ENCODE results near the gene TMEM115. TPM values are rescaled to one million over a fixed set of nuclear protein-coding genes. Genes with fewer than 3 reads are reported as not detected.

TMEM115 gene
- total RNA-seq (2022) = 29.3 and 29.4 TPM in 2 replicates
- percentile 62 among the genes with signal in this experiment for Bru-seq, nascent RNA
- percentile 74 among the genes with signal in this experiment for BruChase-seq, experiment 1, labeled RNA remaining after a 6-hour chase
- BruChase-seq, experiment 2, labeled RNA remaining after a 2-hour chase = percentile 84 among the genes with signal in this experiment
- long read RNA-seq, transcript TMEM115-201 (2 exons, 2,197 nt) = major isoform, 40 of 43 reads
- long read RNA-seq, partial matches to known transcripts = 0 of 43 reads
- long read RNA-seq, other reads (novel, unspliced or antisense) = 3 of 43 reads

DNA sequence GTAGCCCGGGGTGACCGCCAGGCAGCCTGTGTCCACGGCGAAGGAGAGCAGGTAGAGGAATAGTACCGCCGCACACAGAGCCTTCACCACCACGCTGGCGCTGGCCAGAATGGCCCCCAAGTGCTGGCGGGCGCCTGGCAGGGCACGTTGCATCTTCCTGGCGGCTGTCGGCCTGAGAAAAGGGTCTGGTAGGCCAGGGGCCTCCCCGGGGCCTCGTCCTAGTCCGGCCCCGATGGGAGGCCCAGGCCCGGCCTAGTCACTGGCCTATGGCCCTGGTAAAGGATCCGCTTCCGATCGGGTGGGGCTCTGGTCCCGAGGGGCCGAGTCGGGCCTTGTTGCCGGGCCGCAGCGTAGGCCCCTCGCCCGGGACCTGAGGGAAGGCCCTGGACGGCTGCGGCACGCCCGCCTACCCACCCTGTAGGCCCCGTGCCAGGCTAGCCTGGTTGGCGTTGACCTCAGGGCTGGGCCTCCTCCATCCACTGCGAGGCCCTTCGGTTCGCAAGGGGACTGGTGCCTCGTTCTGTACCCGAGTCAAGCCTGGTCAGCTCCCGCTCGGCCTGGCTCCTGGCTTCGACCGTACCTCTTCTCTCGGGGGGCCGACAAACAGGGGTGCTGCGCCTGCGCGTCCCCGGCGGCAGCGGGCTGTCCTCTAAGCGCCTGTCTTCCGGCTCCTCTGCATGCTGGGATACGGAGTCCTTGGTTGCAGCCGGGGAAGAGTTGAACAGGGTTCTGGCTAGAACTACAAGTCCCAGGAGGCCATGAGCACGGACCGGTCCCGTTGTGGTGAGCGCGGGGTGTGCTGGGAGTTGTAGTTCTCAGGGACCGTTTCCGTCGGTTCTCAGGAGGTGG, at the start of gene TMEM115:
TSS of gene TMEM115 (minus strand) at position 611 of the 849 bp plus-strand sequence. CDS start at position 153, 458 bp downstream.
- Mint-ChIP-seq H3K9me3 (ENCODE audit: low read depth, unreplicated experiment) (no peaks in the 10 kb centered on the region), H3K36me3 (ENCODE audit: insufficient read depth, unreplicated experiment) (peaks cover 25% of the 10 kb centered on the region), H3K4me1 (ENCODE audit: low read depth, unreplicated experiment) (peaks cover 10% of the 10 kb centered on the region), H3K4me3 (ENCODE audit: low read depth, unreplicated experiment) (peak within 1 kb of the TSS; percentile 96), H3K27me3 (ENCODE audit: unreplicated experiment) (peaks cover 15% of the 10 kb centered on the region), H3K27ac (ENCODE audit: unreplicated experiment) (peak within 1 kb of the TSS; percentile 92)
- BruUV-seq (replicated peaks) = no TSS peak
- CTCF ChIA-PET = no interaction called here
- intact Hi-C loops (cut with micrococcal nuclease; ENCODE audit: unreplicated experiment) = no loop called here
- peak; percentile 94 for DNase-seq
- no peak for TF ChIP-seq CTCF (IDR thresholded peaks at IDR 0.05; ENCODE audit: unreplicated experiment)

GRCh38 chr3:50408443-50408944, 49.2 kb upstream of the TMEM115 start:
- CTCF ChIA-PET = no interaction called here
- BruUV-seq (replicated peaks) = no TSS peak
- H3K36me3 Mint-ChIP-seq (ENCODE audit: insufficient read depth, unreplicated experiment) = no peaks in the 10 kb centered on the region
- TF ChIP-seq CTCF (IDR thresholded peaks at IDR 0.05; ENCODE audit: unreplicated experiment) = no peak
- no peaks in the 10 kb centered on the region for H3K9me3 Mint-ChIP-seq (ENCODE audit: low read depth, unreplicated experiment)
- H3K27me3 Mint-ChIP-seq (ENCODE audit: unreplicated experiment) = peaks cover 74% of the 10 kb centered on the region
- no peak overlapping the region for H3K4me3 Mint-ChIP-seq (ENCODE audit: low read depth, unreplicated experiment)
- no peak overlapping the region for H3K27ac Mint-ChIP-seq (ENCODE audit: unreplicated experiment)
- intact Hi-C loops (cut with micrococcal nuclease; ENCODE audit: unreplicated experiment) = no loop called here
- H3K4me1 Mint-ChIP-seq (ENCODE audit: low read depth, unreplicated experiment) = peaks cover 5% of the 10 kb centered on the region
- no peak for DNase-seq

GRCh38 chr3:50406487-50406886, 47.2 kb upstream of the TMEM115 start:
- BruUV-seq (replicated peaks) = no TSS peak
- H3K27ac Mint-ChIP-seq (ENCODE audit: unreplicated experiment) = no peak overlapping the region
- no peaks in the 10 kb centered on the region for H3K36me3 Mint-ChIP-seq (ENCODE audit: insufficient read depth, unreplicated experiment)
- H3K27me3 Mint-ChIP-seq (ENCODE audit: unreplicated experiment) = peaks cover 61% of the 10 kb centered on the region
- intact Hi-C loops (cut with micrococcal nuclease; ENCODE audit: unreplicated experiment) = no loop called here
- no peak for DNase-seq
- no peak for TF ChIP-seq CTCF (IDR thresholded peaks at IDR 0.05; ENCODE audit: unreplicated experiment)
- no peak overlapping the region for H3K4me3 Mint-ChIP-seq (ENCODE audit: low read depth, unreplicated experiment)
- H3K9me3 Mint-ChIP-seq (ENCODE audit: low read depth, unreplicated experiment) = no peaks in the 10 kb centered on the region
- CTCF ChIA-PET = no interaction called here
- peaks cover 18% of the 10 kb centered on the region for H3K4me1 Mint-ChIP-seq (ENCODE audit: low read depth, unreplicated experiment)

DNA sequence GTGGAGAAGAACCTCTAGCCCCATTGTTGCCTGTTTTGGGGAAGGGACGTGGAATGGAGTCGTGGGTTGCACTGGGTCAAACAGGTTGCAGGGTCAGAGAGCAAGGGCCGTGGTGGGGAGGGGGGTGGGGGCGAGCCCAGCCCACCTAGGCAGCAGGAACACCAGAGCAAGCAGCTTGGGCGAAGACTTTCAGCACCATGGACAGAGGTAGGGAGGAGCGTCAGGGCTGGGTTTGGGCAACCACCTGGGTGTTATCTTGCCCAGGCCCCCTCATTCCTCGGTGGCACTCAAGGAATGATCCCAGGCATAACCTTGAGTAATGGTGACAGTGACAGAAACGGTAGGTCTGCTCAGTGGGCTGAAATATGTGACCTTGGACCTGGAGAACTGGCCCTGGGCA, 45.9 kb upstream of the TMEM115 start:
- H3K27me3 Mint-ChIP-seq (ENCODE audit: unreplicated experiment) = peaks cover 48% of the 10 kb centered on the region
- peaks cover 18% of the 10 kb centered on the region for H3K4me1 Mint-ChIP-seq (ENCODE audit: low read depth, unreplicated experiment)
- H3K27ac Mint-ChIP-seq (ENCODE audit: unreplicated experiment) = no peak overlapping the region
- no TSS peak for BruUV-seq (replicated peaks)
- H3K4me3 Mint-ChIP-seq (ENCODE audit: low read depth, unreplicated experiment) = no peak overlapping the region
- no peaks in the 10 kb centered on the region for H3K36me3 Mint-ChIP-seq (ENCODE audit: insufficient read depth, unreplicated experiment)
- TF ChIP-seq CTCF (IDR thresholded peaks at IDR 0.05; ENCODE audit: unreplicated experiment) = no peak
- H3K9me3 Mint-ChIP-seq (ENCODE audit: low read depth, unreplicated experiment) = no peaks in the 10 kb centered on the region
- DNase-seq = peak; percentile 28
- CTCF ChIA-PET = interaction anchor here (0.8 kb wide), 1 partner anchor 24 kb away, joined by 3 read pairs; no protein-coding TSS in a partner anchor
- intact Hi-C loops (cut with micrococcal nuclease; ENCODE audit: unreplicated experiment) = no loop called here
